SK-N-SH (cell line): ENCODE results near the gene PSAP. TPM values are rescaled to one million over a fixed set of nuclear protein-coding genes. Genes with fewer than 3 reads are reported as not detected.
A peak's percentile ranks its signal among the peaks of the same experiment; 100 is the strongest.

Source experiments
- CTCF ChIA-PET: fragments of 300-600, 350-600 bp; formaldehyde crosslinking; extraction: SDS; loops from one replicate; lab custom pipeline; 2021; lab: Yijun Ruan, JAX
- POLR2A ChIA-PET: fragments of 350-600 bp; sonication (Branson Sonifier 250); formaldehyde crosslinking; extraction: SDS; loops from one replicate; lab custom pipeline; 2020; ENCODE audit warnings: antibody characterized with exemption, inconsistent platforms; lab: Yijun Ruan, JAX
- DNase-seq: peaks from one replicate; pipeline ENCODE4 v3.0.0; 2012
- H2AFZ ChIP-seq: fragments of 200-600 bp; sonication (generic); 2 replicates; pipeline ENCODE4 v1.8.1; 2016; ENCODE audit warnings: antibody characterized with exemption, mild to moderate bottlenecking, low read depth
- H3F3A ChIP-seq: fragments of 200-600 bp; sonication (generic); replicated peaks from 2 replicates; pipeline ENCODE3; 2016; ENCODE audit warnings: antibody characterized with exemption, mild to moderate bottlenecking; ENCODE audit not compliant: insufficient read depth
- H3K27ac ChIP-seq, 2 experiments: fragments of 200-500 bp in 1 of 2; fragments of 200-600 bp in 1 of 2; sonication (Bioruptor generic) in 1 of 2; sonication (generic), shearing (Covaris generic) in 1 of 2; 2 replicates each; pipeline versions ENCODE4 v1.5.1 to v1.6.1; 2014 to 2016; ENCODE audit warnings: low read depth in 2 of 2, inconsistent platforms in 1 of 2, low read length in 1 of 2, mild to moderate bottlenecking in 1 of 2, mixed read lengths in 1 of 2
- H3K27me3 ChIP-seq: fragments of 200-600 bp; sonication (generic), shearing (Covaris generic); 2 replicates; pipeline ENCODE4 v1.6.1; 2016; ENCODE audit warnings: mixed run types; ENCODE audit not compliant: insufficient read depth
- H3K36me3 ChIP-seq, 2 experiments: fragments of 200-500 bp in 1 of 2; fragments of 200-600 bp in 1 of 2; sonication (Bioruptor generic) in 1 of 2; sonication (generic) in 1 of 2; replicated peaks in 1 of 2; 2 replicates each; pipeline versions ENCODE3 to v1.5.1; 2014 to 2016; ENCODE audit warnings: low read length in 1 of 2, mild to moderate bottlenecking in 1 of 2; ENCODE audit not compliant: insufficient read depth in 2 of 2, control insufficient read depth in 1 of 2
- H3K4me1 ChIP-seq, 2 experiments: fragments of 200-500 bp in 1 of 2; fragments of 200-600 bp in 1 of 2; sonication (Bioruptor generic) in 1 of 2; sonication (generic), shearing (Covaris generic) in 1 of 2; 2 replicates each; pipeline versions ENCODE4 v1.5.1 to v1.6.1; 2014 to 2016; ENCODE audit warnings: low read depth in 1 of 2, low read length in 1 of 2, mixed run types in 1 of 2; ENCODE audit not compliant: insufficient read depth in 2 of 2, control insufficient read depth in 1 of 2
- H3K4me2 ChIP-seq: fragments of 200-600 bp; sonication (generic), shearing (Covaris generic); 2 replicates; pipeline ENCODE4 v1.6.1; 2017; ENCODE audit warnings: mixed run types
- H3K4me3 ChIP-seq, 2 experiments: fragments of 200-500 bp in 1 of 2; fragments of 200-600 bp in 1 of 2; sonication (Bioruptor generic) in 1 of 2; sonication (generic), shearing (Covaris generic) in 1 of 2; 2 replicates each; pipeline versions ENCODE4 v1.5.1 to v1.8.1; 2014 to 2016; ENCODE audit warnings: low read depth in 2 of 2, inconsistent platforms in 1 of 2, low read length in 1 of 2, mild to moderate bottlenecking in 1 of 2, mixed read lengths in 1 of 2, moderate library complexity in 1 of 2
- H3K79me2 ChIP-seq: fragments of 200-600 bp; sonication (generic); 2 replicates; pipeline ENCODE4 v1.8.1; 2017; ENCODE audit warnings: mild to moderate bottlenecking; ENCODE audit not compliant: insufficient read depth
- H3K9ac ChIP-seq: fragments of 200-600 bp; sonication (generic); 2 replicates; pipeline ENCODE4 v1.6.1; 2017; ENCODE audit warnings: mixed run types
- H3K9me2 ChIP-seq: fragments of 200-600 bp; sonication (generic); 2 replicates; pipeline ENCODE4 v1.6.1; 2017; ENCODE audit warnings: mixed run types
- H3K9me3 ChIP-seq: fragments of 200-600 bp; sonication (generic); 2 replicates; pipeline ENCODE4 v1.6.1; 2017; ENCODE audit warnings: mixed run types, mild to moderate bottlenecking, moderate library complexity
- H4K20me1 ChIP-seq: fragments of 200-600 bp; sonication (generic); 2 replicates; pipeline ENCODE4 v1.6.1; 2017; ENCODE audit warnings: mild to moderate bottlenecking, mixed run types; ENCODE audit not compliant: insufficient read depth
- EP300 ChIP-seq, 2 experiments: IDR thresholded peaks; 2 replicates each; pipeline versions ENCODE4 v1.4.0 to v1.6.1; 2012; ENCODE audit warnings: borderline replicate concordance in 1 of 2, low read depth in 1 of 2, low read length in 1 of 2
- EZH2phosphoT487 ChIP-seq: fragments of 200-600 bp; sonication (generic); IDR thresholded peaks from 2 replicates; pipeline ENCODE4 v1.6.1; 2017; ENCODE audit warnings: low read depth, mixed run types, mild to moderate bottlenecking, antibody characterized with exemption, moderate library complexity, borderline replicate concordance
- FOSL2 ChIP-seq: IDR thresholded peaks from 2 replicates; pipeline ENCODE4 v1.4.0; 2012; ENCODE audit warnings: low read depth, mild to moderate bottlenecking, moderate library complexity, borderline replicate concordance
- FOXM1 ChIP-seq: IDR thresholded peaks from 2 replicates; pipeline ENCODE4 v1.4.0; 2012; ENCODE audit warnings: low read depth, mild to moderate bottlenecking
- GATA2 ChIP-seq: sonication (generic); formaldehyde crosslinking; IDR thresholded peaks from 2 replicates; pipeline ENCODE4 v1.5.0; 2020; ENCODE audit warnings: mild to moderate bottlenecking, missing genetic modification reagents
- MXI1 ChIP-seq: IDR thresholded peaks from 2 replicates; pipeline ENCODE4 v1.6.1; 2012; ENCODE audit warnings: mild to moderate bottlenecking, low read depth, low read length, improper control_type of control experiment
- NFIC ChIP-seq: IDR thresholded peaks from 2 replicates; pipeline ENCODE4 v1.4.0; 2012; ENCODE audit warnings: borderline replicate concordance
- PBX3 ChIP-seq: IDR thresholded peaks from 2 replicates; pipeline ENCODE4; 2012
- RAD21 ChIP-seq: IDR thresholded peaks from 2 replicates; pipeline ENCODE4 v1.6.1; 2012; ENCODE audit warnings: mild to moderate bottlenecking, low read length
- RCOR1 ChIP-seq: fragments of 150-350 bp; IDR thresholded peaks from 2 replicates; pipeline ENCODE4 v1.6.1; 2017; ENCODE audit warnings: antibody characterized with exemption, low read length
- REST ChIP-seq: IDR thresholded peaks from 2 replicates; pipeline ENCODE4 v1.6.1; 2012; ENCODE audit warnings: mild to moderate bottlenecking, low read depth, low read length, moderate library complexity
- SMC3 ChIP-seq: IDR thresholded peaks from 2 replicates; pipeline ENCODE4 v1.6.1; 2012; ENCODE audit warnings: low read depth, low read length, improper control_type of control experiment
- USF1 ChIP-seq: IDR thresholded peaks from 2 replicates; pipeline ENCODE4 v1.4.0; 2012; ENCODE audit warnings: low read depth, borderline replicate concordance
- USF2 ChIP-seq: fragments of 150-350 bp; IDR thresholded peaks from 2 replicates; pipeline ENCODE4 v1.6.1; 2017; ENCODE audit warnings: antibody characterized with exemption, low read length, low read depth, borderline replicate concordance
- ZBTB33 ChIP-seq: IDR thresholded peaks from 2 replicates; pipeline ENCODE4 v1.4.0; 2012; ENCODE audit warnings: low read depth, borderline replicate concordance
- WGBS: methylation state at CpG from one replicate; pipeline ENCODE4 v1.1.6; 2017; ENCODE audit warnings: low lambda C conversion rate; 5-methylcytosine and 5-hydroxymethylcytosine counted together
- polyA plus RNA-seq, 3 experiments: library from polyadenylated mRNA; depleted of rRNA; stranded (reverse); fragments of >200 nt; gene quantifications; 2 replicates each; pipeline ENCODE4 v1.2.3, GENCODE V29; 2012

The PSAP gene
- polyA plus RNA-seq, 1 of the 3 experiments (the other 2 are of a cell fraction): 1,647 TPM

GRCh38 chr10:71889388-71889987, 38.4 kb upstream of the PSAP start:
- Histone ChIP-seq H3K4me3 (peak overlapping the region; percentile 51 to 74; a peak in 3 of 4 replicates), H2AFZ (peak overlapping the region; percentile 69; the same call in 1 of the 2 replicates), H3K36me3 (no peaks in the 10 kb centered on the region), H3K9me2 (no peaks in the 10 kb centered on the region), H3K79me2 (no peaks in the 10 kb centered on the region), H3K9ac (no peak overlapping the region), H3F3A (no peaks in the 10 kb centered on the region), H3K4me1 (peaks cover 0 to 7% of the 10 kb centered on the region in 2 experiments; a peak in 1 of 4 replicates), H3K27me3 (no peaks in the 10 kb centered on the region), H3K4me2 (peak overlapping the region; percentile 79), H3K27ac (peak overlapping the region in 1 of 2 experiments; percentile 39; a peak in 1 of 4 replicates), H3K9me3 (no peaks in the 10 kb centered on the region), H4K20me1 (no peaks in the 10 kb centered on the region)
- POLR2A ChIA-PET: no interaction called here
- 62% methylated on average over 9 of the region's 9 CpGs for WGBS
- CTCF ChIA-PET: interaction anchor here (0.5 to 12.5 kb wide), 5 partner anchors 8 to 181 kb away, joined by 3 to 250 read pairs (median 3); no protein-coding TSS in a partner anchor
- TF ChIP-seq SMC3 (no peak), MXI1 (no peak), USF1 (no peak), EZH2phosphoT487 (no peak), USF2 (no peak), PBX3 (no peak), EP300 (IDR thresholded peaks at IDR 0.05; ENCODE audit: borderline replicate concordance in 1 of 2, low read depth in 1 of 2, low read length in 1 of 2) (no peak), FOSL2 (no peak), RAD21 (no peak), FOXM1 (no peak), NFIC (no peak), REST (no peak), ZBTB33 (no peak), GATA2 (no peak), RCOR1 (no peak)
- no peak for DNase-seq
